Immature natural killer cell (primary cell): ENCODE data around the gene CHERP. TPM values are rescaled to one million over a fixed set of nuclear protein-coding genes. Genes with fewer than 3 reads are reported as not detected.
A peak's percentile ranks its signal among the peaks of the same experiment; 100 is the strongest.

ENCODE experiments used
- DNase-seq, 3 donors: peaks; one replicate each; pipeline ENCODE4 v3.0.0; 2022; ENCODE audit warnings: mixed read lengths in 1 of 3
- H3K27ac Mint-ChIP-seq, 6 donors: one replicate each; pipeline ENCODE4 v1.8.0; 2020; ENCODE audit warnings: mixed read lengths in 6 of 6, mild to moderate bottlenecking in 5 of 6, inconsistent platforms in 4 of 6, moderate library complexity in 3 of 6
- H3K27me3 Mint-ChIP-seq, 3 donors: one replicate each; pipeline ENCODE4 v1.8.0; 2020 to 2021; ENCODE audit warnings: low read depth in 3 of 3, mild to moderate bottlenecking in 3 of 3, mixed read lengths in 3 of 3, moderate library complexity in 3 of 3, inconsistent platforms in 1 of 3
- H3K36me3 Mint-ChIP-seq, 3 donors: one replicate each; pipeline ENCODE4 v1.8.0; 2020; ENCODE audit warnings: mixed read lengths in 3 of 3, inconsistent platforms in 2 of 3, mild to moderate bottlenecking in 2 of 3
- H3K4me1 Mint-ChIP-seq, 2 donors: one replicate each; pipeline ENCODE4 v1.8.0; 2020; ENCODE audit warnings: inconsistent platforms in 2 of 2, mild to moderate bottlenecking in 2 of 2, mixed read lengths in 2 of 2, moderate library complexity in 1 of 2
- H3K4me3 Mint-ChIP-seq, 5 donors: one replicate each; pipeline ENCODE4 v1.8.0; 2020; ENCODE audit warnings: mild to moderate bottlenecking in 5 of 5, mixed read lengths in 5 of 5, inconsistent platforms in 3 of 5, moderate library complexity in 3 of 5
- H3K9me3 Mint-ChIP-seq, 6 donors: one replicate each; pipeline ENCODE4 v1.8.0; 2020; ENCODE audit warnings: mild to moderate bottlenecking in 6 of 6, mixed read lengths in 6 of 6, inconsistent platforms in 4 of 6, moderate library complexity in 3 of 6
- polyA plus RNA-seq, 3 donors: library from polyadenylated mRNA; unstranded; fragments of 300-500 nt; fragmentation: Illumina TruSeq; gene quantifications; one replicate each; pipeline ENCODE4 v1.2.3, GENCODE V29; 2021

Gene CHERP
- polyA plus RNA-seq, 3 donors from 2014 or later, result 1.6 to 19.9 (median 3.4) TPM

DNA sequence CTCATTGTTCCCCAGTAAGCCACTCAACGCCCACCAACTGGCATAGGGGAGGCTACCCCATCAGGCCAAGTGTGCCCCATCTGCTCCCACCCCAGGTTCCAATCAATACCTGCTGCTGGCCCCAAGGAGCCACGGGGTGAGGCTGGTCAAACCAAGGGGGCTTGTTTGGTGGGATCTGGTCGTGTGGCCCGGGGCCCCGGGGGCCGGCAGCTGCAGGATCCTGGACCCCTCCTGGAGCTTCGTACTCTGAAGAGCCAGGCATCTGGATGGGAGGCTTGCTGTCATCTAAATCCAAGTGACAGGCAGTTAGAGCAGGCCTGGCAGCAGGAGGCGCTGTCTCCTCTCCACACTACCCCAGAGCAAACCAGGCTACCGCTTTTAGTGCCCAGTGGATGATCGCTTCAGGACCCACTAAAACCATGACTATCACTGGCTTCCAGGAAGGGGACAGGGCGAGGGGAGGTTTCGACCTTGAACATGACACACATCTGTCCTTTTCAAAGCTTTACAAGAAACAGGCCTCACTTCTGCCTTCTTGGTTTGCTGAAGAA lies 14.2 kb downstream of the CHERP start:
- Mint-ChIP-seq H3K27ac (peak overlapping the region in 1 of 6 donors; percentile 22), H3K9me3 (no peaks in the 10 kb centered on the region)
- peak; percentile 15 to 35 (median 30) for DNase-seq

DNA sequence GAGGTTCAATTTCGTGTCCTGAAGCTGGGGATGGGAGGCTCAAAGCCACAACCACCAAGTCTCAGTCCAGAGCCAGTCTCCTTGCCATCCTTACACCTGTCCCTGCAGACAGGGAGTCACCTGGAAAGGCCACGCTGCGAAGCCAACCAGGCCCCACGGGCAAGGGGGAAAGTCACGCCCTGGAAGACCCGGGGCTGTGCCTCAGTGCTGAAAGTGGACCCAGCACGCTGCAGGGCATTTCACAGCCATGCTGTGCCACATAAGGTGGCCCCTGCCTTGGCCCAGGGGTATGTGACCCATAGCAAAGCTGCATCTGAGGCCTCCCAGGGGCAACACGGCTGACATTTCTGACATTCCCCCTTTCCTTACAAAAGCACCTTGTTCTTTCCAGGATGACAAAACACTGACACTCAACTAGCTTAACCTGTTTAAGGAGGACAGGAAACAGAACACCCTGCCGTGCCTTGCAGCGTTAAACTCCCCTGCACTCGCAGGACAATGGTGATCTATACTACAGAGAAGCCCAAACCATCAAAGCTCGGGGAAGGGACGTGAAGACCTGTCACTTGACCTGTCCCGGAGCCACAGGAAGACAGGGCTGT lies 14.8 kb downstream of the CHERP start:
- peaks cover 0 to 33% (median 7%) of the 10 kb centered on the region in 3 donors for H3K36me3 Mint-ChIP-seq
- H3K27ac Mint-ChIP-seq, result peak overlapping the region in 3 of 6 donors; percentile 22 to 54 (median 49)
- H3K27me3 Mint-ChIP-seq, result peaks cover 0 to 5% (median 2%) of the 10 kb centered on the region in 3 donors
- H3K4me3 Mint-ChIP-seq, result no peak overlapping the region
- no peaks in the 10 kb centered on the region for H3K9me3 Mint-ChIP-seq
- no peak for DNase-seq
- peaks cover 0 to 2% of the 10 kb centered on the region in 2 donors for H3K4me1 Mint-ChIP-seq

More for the DNA sequence above, 14.2 kb downstream of the CHERP start:
- H3K36me3 Mint-ChIP-seq, result peaks cover 0 to 29% (median 7%) of the 10 kb centered on the region in 3 donors
- H3K4me3 Mint-ChIP-seq, result no peak overlapping the region
- peaks cover 0 to 5% (median 2%) of the 10 kb centered on the region in 3 donors for H3K27me3 Mint-ChIP-seq
- peaks cover 0 to 2% of the 10 kb centered on the region in 2 donors for H3K4me1 Mint-ChIP-seq

- no peak overlapping the region for H3K4me3 Mint-ChIP-seq
- peaks cover 0 to 5% (median 2%) of the 10 kb centered on the region in 3 donors for H3K27me3 Mint-ChIP-seq
- H3K27ac Mint-ChIP-seq, result no peak overlapping the region
- no peak for DNase-seq
- H3K9me3 Mint-ChIP-seq, result no peaks in the 10 kb centered on the region
- peaks cover 0 to 2% of the 10 kb centered on the region in 2 donors for H3K4me1 Mint-ChIP-seq
- H3K36me3 Mint-ChIP-seq, result peaks cover 0 to 25% (median 7%) of the 10 kb centered on the region in 3 donors
Observed at GRCh38 chr19:16525751-16526481, 16.3 kb downstream of the CHERP start.

DNA sequence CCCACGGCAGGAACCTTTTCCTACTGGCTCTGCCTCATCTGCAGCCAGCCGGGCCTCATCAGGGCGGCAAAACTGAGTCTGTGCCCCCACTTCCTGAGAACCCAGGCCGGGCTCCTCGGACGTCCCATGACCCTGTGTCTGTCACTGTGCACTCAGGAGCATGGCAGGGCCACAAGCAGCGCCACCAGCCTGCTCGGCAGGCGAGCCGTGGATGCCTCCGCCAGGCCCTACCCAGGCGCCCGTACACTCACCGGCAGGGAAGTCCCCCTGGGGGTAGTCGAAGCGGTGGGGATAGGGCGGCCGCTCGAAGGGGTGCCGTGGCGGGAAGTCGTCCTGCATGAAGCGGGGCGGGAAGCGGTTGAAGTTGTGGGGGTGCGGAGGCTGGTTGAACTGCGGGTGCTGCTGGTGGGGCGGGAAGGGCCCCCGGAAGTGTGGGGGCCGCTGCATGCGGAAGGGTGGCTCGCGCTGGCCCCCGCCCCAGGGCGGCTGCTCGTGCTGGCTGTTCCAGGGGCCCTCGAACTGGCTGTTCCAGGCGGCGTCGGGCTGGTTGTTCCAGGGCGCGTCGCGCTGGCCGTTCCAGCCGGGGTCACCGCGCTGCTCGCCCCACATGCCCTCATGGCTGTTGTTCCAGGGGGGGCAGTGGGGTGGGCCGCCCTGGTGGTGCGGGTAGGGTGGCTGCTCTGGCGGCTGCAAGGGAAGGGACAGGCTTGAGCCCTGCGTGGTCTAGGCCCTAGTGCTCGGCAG lies 17.1 kb downstream of the CHERP start:
- H3K27ac Mint-ChIP-seq, result no peak overlapping the region
- no peak overlapping the region for H3K4me3 Mint-ChIP-seq
- H3K4me1 Mint-ChIP-seq, result peaks cover 0 to 2% of the 10 kb centered on the region in 2 donors
- no peaks in the 10 kb centered on the region for H3K9me3 Mint-ChIP-seq
- H3K27me3 Mint-ChIP-seq, result peaks cover 0 to 3% (median 3%) of the 10 kb centered on the region in 3 donors
- no peak for DNase-seq
- peaks cover 0 to 29% (median 7%) of the 10 kb centered on the region in 3 donors for H3K36me3 Mint-ChIP-seq

DNA sequence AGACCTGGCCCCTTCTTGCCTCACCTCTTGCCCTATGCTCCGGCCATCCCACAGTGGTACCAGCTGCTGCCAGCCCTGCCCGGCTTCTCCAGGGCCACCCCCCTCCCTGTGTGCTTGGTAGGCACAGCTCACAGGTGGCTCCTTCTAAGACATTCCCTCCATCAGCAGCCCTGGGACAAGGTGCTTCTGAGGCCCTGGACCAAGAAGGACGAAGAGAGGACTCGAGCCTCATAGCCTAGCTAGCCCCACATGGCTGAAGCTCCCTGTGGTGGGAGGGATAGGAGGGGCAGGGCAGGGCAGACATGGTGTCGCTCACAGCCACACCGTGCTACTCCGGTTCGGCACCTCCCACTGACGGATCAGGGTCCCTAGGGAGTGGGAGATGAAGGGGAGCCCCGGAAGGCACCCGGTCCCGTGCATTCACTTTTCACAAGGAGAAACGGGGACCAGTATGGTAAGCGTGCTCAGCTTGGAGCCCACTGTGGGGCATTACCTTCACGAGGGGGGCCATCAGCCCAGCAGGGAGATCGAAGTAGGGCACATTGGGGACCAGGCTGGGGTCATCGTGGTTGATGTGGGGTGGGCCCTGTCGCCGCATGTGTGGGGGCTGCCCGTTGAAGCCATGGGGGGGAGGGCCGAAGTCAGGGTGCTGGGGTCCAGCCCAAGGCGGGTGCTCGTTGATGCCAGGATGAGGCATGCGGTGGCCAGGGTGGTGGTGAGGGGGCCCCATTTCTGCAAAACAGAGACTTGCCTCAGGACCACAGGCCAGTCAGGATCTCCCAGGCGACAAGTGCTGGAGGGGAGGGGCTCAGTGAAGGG lies 19.5 kb downstream of the CHERP start:
- H3K9me3 Mint-ChIP-seq, result no peaks in the 10 kb centered on the region
- H3K4me1 Mint-ChIP-seq, result peaks cover under 1 to 4% of the 10 kb centered on the region in 2 donors
- H3K4me3 Mint-ChIP-seq, result no peak overlapping the region
- H3K27ac Mint-ChIP-seq, result no peak overlapping the region
- no peak for DNase-seq
- peaks cover 0 to 38% (median 11%) of the 10 kb centered on the region in 3 donors for H3K36me3 Mint-ChIP-seq
- H3K27me3 Mint-ChIP-seq, result peaks cover 0 to 1% (median 0%) of the 10 kb centered on the region in 3 donors

DNA sequence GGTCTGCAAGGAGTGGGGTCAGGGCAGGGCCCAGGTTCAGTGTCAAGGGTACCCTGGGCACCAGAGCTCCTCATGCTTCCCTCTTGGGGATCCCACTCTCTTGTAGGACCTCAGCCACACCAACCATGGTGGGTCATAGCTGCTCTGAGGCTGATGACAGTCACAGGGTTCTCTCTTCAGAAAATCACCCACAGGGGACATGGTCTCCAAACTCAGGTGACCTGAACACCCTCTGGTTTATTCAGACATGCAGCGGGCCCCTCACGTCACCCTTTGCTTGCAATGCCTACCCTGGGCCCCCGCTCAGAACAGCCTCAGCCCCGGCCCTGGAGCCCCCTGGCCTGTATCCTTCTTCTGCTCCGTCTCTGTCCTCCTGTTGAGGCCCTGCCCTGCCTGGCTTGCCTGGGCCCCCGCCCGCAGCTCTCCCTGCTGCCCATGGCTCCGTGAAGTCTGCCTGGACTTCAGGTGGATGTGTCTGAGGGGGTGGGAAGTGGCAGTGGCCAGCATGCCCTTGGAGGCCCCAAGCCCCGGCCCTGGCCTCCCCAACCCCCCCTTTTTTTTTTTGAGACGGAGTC lies 20.4 kb downstream of the CHERP start:
- peaks cover 10 to 11% of the 10 kb centered on the region in 2 donors for H3K4me1 Mint-ChIP-seq
- peaks cover 0 to 5% (median 1%) of the 10 kb centered on the region in 3 donors for H3K27me3 Mint-ChIP-seq
- H3K9me3 Mint-ChIP-seq, result no peaks in the 10 kb centered on the region
- H3K4me3 Mint-ChIP-seq, result no peak overlapping the region
- peaks cover 0 to 39% (median 14%) of the 10 kb centered on the region in 3 donors for H3K36me3 Mint-ChIP-seq
- DNase-seq, result no peak
- no peak overlapping the region for H3K27ac Mint-ChIP-seq

DNA sequence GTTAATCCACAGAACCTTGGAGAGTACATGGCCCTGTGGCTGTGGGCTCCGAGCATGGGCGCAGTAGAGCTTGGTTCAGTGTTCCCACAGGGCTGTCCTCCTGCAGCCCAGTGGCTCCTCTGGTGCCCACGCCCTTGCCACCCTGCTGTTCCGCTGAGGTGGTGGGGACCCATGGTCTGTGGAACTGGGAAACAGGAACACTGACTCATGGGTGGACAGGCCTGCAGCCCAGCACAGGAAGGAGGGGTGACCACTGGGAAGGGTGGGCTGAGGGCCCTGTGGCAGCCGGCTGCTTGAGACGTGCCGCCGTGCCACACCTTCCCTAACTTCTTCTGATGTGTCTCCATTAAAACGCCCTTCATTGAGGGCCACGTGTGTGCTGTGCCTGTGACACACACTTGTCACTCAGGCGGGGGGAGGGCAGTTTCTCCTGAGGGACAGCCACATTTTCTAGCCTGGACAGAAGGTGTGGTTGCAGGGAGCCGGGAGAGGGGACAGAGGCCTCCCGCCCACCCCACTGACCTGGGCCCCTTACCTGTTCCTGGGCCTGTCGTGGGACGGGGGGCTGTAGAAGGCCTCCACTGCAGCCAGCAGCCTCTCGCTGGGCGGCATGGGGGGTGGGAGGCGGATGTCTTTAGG lies 21.1 kb downstream of the CHERP start:
- Mint-ChIP-seq H3K36me3 (peaks cover 0 to 37% (median 14%) of the 10 kb centered on the region in 3 donors), H3K4me3 (no peak overlapping the region), H3K27ac (peak overlapping the region in 1 of 6 donors; percentile 42), H3K27me3 (peaks cover 0 to 5% (median 1%) of the 10 kb centered on the region in 3 donors), H3K4me1 (peaks cover 12 to 15% of the 10 kb centered on the region in 2 donors), H3K9me3 (no peaks in the 10 kb centered on the region)
- DNase-seq, result no peak

GRCh38 chr19:16520074-16520973 lies 21.9 kb downstream of the CHERP start:
- Mint-ChIP-seq H3K9me3 (no peaks in the 10 kb centered on the region), H3K27ac (peak overlapping the region in 2 of 6 donors; percentile 42 to 74), H3K36me3 (peaks cover 0 to 37% (median 14%) of the 10 kb centered on the region in 3 donors)

GRCh38 chr19:16519230-16519687 lies 23.0 kb downstream of the CHERP start:
- H3K4me1 Mint-ChIP-seq, result peaks cover 12 to 15% of the 10 kb centered on the region in 2 donors
- H3K36me3 Mint-ChIP-seq, result peaks cover 0 to 37% (median 14%) of the 10 kb centered on the region in 3 donors
- no peaks in the 10 kb centered on the region for H3K9me3 Mint-ChIP-seq
- no peak for DNase-seq
- H3K27me3 Mint-ChIP-seq, result peaks cover 0 to 5% (median 1%) of the 10 kb centered on the region in 3 donors
- no peak overlapping the region for H3K27ac Mint-ChIP-seq
- H3K4me3 Mint-ChIP-seq, result no peak overlapping the region

More at GRCh38 chr19:16520074-16520973, 21.9 kb downstream of the CHERP start:
- Mint-ChIP-seq H3K4me1 (peaks cover 12 to 15% of the 10 kb centered on the region in 2 donors), H3K4me3 (no peak overlapping the region), H3K27me3 (peaks cover 0 to 5% (median 1%) of the 10 kb centered on the region in 3 donors)
- DNase-seq, result no peak

- Mint-ChIP-seq H3K4me1 (peaks cover 12 to 15% of the 10 kb centered on the region in 2 donors), H3K36me3 (peaks cover 0 to 32% (median 13%) of the 10 kb centered on the region in 3 donors), H3K27ac (peak overlapping the region in 2 of 6 donors; percentile 21 to 39)
Observed at GRCh38 chr19:16518483-16519229, 23.6 kb downstream of the CHERP start.

DNA sequence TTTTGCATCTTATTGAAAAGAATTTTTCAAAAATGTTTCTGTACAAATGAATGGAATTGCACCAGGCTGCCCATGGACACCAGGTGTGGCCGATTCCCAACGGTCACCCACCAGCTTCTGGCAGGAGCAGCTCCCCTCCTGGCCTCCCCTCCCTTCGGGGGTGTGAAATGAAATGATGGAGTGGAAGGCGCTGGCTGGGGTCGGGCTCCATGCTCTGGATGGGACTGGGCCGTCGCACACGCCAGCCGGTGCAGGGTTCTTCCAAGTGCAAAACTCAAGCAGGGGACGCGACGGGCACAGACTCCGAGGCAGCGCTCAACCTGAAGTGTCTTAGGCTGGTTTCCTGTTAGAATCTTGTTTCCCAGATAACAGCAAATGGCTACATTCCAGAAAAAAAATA lies 24.2 kb downstream of the CHERP start:
- Mint-ChIP-seq H3K9me3 (no peaks in the 10 kb centered on the region), H3K36me3 (peaks cover 0 to 29% (median 10%) of the 10 kb centered on the region in 3 donors), H3K4me3 (no peak overlapping the region)

More at GRCh38 chr19:16518483-16519229, 23.6 kb downstream of the CHERP start:
- DNase-seq, result no peak
- Mint-ChIP-seq H3K27me3 (peaks cover 0 to 5% (median 1%) of the 10 kb centered on the region in 3 donors), H3K4me3 (no peak overlapping the region), H3K9me3 (no peaks in the 10 kb centered on the region)

More for the DNA sequence above, 24.2 kb downstream of the CHERP start:
- DNase-seq, result no peak
- H3K4me1 Mint-ChIP-seq, result peaks cover 12 to 15% of the 10 kb centered on the region in 2 donors
- H3K27ac Mint-ChIP-seq, result peak overlapping the region in 1 of 6 donors; percentile 39
- H3K27me3 Mint-ChIP-seq, result peaks cover 0 to 5% (median 1%) of the 10 kb centered on the region in 3 donors
